GM18526 (cell line): Measurements from ENCODE around the gene CNIH3.

Experiments used
- POLR2A ChIP-seq: IDR thresholded peaks from 3 replicates; pipeline ENCODE4 v1.6.1; 2011; ENCODE audit not compliant: insufficient read length; ENCODE audit errors: extremely low read depth

Gene CNIH3

DNA sequence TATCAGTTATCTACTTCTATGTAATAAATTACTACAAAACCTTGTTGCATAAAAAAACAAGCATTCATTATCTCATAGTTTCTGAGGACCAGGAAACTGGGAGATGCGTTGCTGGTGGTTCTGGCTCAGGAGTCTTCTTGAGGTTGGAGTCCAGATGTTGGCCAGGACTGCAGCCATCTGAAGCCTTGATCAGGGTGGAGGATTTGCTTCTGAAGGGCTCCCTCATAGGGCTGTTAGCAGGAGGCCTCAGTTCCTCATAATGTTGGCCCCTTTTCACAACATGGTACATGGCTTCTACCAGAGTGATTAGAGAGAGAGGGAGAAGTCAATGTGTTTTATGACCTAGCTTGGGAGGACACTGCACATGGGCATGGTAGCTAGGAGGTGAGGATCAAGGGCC, 137.4 kb downstream of the CNIH3 start:
- TF ChIP-seq POLR2A = no peak

DNA sequence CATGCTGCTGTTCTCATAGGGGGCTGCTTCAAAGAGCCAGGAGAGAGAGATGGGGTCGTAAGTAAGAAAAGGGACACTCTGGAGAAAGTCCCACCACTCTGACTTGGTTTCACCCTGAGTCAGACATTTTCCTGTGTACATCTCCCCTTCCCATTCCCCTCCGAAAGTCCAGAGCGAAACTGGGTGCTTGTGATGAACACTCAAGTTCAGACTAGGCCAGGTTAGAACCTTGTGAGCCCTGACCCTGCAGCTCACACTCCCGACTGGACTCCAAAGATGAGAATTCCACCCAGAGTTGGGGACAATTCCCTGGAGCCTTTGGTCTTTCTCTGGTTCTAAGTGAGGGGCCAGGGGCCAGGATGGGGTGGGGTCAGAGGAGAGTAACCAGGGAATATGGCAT, 139.5 kb downstream of the CNIH3 start:
- no peak for TF ChIP-seq POLR2A

DNA sequence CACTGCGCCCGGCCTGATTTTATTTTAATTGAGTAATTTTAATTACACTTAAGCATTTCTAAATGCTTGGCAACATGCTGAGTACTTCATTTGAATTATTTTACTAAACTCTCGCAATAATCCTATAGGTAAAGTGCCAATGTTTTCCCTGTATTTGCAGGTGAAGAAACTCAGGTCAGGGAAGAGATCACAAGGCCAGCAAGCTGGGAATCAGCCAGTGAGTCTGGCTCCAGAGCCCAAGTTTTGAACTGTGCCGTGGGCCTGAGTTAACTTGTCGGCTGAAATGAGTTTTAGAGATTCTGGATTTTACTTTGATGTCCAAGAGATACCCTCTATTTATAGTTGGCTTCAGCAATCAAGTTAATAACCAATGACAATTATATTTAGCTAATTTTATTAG, 141.4 kb downstream of the CNIH3 start:
- TF ChIP-seq POLR2A = no peak

DNA sequence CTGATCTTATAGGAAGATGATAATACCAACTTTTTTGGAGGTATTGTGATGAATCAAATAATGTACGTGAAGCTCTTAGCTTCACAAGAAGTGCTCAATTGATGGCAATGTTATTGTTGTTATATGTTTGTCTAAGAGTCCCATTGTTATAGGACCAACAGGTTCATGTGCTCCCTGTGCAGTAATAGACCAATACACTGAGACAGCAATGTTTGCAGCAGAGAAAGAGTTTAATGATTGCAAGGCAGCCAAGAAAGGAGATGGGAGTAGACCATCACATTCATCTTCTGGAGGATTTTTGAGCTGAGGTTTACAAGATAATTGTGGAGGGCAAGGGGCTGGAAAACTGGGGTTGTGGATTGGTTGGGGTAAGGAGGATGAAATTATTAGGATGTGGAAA, 143.0 kb downstream of the CNIH3 start:
- no peak for TF ChIP-seq POLR2A

DNA sequence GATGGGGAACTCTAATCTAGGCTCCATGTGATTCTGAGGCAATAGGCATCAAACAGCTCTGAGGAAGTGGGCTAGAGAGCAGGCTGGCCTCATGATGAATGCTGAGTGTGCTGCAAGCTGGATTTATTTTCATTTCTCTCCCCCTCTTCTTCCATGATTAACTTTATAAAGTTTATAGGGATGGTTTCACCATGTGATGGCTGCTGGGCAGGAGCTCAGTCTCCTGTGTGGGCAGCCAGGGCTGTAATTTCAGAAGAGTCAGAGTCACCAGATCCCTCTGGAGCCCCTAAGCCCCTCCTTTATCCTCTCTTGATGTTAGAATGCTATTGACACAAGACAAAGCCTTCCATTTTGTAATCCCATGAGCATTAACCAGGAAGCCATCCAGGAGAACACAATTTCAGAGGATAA, 143.6 kb downstream of the CNIH3 start:
- no peak for TF ChIP-seq POLR2A

DNA sequence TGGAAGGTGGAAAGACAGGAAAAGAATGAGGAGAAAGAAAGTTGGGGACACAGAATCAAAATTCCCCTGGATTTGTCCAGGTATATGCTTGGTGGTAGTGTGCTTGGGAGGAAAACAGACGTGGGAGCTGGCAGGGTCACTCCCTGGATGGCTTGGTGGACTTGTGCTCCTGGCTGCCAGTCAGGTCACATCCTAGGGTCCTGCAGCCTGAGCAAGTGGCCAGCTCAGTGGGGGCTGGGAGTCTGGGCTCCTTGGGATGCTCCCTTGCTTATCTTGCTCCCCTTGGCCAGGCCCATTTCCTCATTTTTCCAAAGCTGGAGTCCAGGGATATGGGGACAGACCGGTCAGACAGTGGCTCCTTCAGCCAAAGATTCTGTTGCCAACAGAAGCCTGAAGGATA, 144.0 kb downstream of the CNIH3 start:
- TF ChIP-seq POLR2A = no peak

DNA sequence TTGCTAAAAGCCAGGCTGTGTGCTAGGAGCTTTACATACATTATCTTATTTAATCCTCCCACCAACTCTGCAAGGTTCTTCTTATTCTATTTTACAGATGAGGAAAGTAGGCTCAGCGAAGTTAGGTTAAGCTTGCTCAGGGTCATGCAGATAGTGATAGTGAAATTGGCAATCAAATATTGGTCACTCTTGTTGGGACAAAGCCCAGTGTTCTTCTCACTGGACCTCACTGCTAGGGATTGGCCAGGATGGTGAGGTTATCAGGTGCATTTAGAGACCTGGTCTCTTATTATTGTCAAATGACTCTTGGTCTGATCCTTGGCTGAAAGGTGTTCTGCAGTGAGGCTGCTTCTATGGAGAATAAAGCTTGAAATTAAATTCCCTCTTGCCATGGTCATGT, 145.1 kb downstream of the CNIH3 start:
- TF ChIP-seq POLR2A = no peak

DNA sequence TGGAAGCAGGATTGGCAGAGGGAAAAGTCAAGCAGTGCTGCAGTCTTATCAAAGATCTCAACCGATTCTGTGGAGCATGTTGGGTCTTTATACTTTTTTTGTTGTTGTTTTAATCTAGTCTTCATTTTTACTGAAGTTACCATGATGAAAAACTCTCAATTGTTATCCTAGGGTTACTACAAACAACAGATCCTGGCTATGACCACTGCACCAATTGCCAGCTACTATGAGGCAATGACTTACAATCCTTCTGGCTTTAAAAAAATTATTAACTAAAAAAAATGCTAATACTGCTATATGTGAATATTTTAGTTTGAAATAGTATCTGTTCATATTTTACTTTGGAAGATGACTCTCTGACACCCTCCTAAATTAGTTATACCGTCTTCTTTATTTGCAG, 145.9 kb downstream of the CNIH3 start:
- TF ChIP-seq POLR2A = no peak

DNA sequence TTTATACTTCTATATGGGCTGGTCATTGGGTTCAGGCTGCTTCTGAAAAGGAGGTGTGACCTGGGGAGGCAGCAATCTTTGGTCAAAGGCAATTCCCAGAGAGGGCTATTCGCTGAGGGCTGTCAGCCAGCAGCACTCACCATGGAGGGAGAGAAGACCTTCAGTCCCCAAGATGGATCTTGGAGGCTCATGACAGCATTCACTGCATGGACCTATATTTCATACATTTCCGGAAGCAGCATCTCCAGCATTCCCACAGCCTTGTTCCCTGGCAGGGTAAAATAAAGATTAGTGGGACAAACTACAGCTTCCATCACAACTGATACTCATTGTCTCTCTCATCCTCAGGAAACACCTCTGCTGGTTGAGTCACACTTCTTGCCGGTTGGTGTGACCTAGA, 146.6 kb downstream of the CNIH3 start:
- no peak for TF ChIP-seq POLR2A

DNA sequence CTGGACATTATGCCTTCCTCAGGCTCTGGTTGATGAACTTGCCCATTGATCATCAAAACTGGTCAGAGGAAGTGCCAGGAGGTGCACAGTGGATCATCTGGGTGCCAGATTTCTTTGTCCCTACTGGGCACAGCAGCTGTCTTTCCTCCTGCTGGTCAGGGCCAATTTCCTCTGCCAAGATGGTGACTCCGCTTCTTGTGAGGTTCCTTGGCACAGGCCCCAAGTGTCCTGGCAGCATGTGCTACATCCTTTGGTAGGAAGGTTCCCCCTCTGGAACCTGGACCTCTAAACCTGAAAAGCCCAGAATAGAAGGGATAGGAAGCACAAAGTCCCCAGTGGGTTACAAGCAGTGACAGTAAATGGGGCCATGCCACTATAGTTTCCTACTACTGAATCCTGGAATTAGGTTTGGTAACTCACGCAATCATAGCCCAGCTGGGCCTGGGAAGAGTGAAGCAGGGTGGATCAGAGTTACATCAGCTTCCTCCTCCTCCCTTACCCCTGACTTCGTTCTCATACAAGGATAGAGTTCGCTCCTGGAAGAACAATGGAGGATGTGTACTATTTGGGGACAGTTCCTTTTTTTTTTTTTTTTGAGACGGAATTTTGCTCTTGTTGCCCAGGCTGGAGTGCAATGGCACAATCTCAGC, 147.1 kb downstream of the CNIH3 start:
- no peak for TF ChIP-seq POLR2A

DNA sequence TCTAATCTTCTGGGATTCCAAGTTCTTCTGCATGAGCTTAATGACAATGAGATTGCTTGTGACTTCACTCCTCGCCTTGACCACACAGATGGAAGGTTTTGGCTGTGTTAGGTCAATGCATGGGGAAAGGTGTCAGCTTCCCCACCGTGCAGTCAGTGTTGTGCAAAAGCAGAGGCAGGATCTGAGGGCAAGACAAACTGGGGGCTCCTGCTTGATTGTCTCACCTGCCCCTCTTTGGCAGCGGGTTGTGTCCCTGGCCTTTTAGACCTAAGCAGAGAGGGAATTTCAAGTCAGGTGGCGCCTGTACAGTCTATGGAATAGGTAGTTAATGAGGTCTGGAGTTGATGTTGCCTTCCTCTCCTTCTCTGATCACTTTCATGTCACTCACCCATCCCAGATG, 150.1 kb downstream of the CNIH3 start:
- no peak for TF ChIP-seq POLR2A

DNA sequence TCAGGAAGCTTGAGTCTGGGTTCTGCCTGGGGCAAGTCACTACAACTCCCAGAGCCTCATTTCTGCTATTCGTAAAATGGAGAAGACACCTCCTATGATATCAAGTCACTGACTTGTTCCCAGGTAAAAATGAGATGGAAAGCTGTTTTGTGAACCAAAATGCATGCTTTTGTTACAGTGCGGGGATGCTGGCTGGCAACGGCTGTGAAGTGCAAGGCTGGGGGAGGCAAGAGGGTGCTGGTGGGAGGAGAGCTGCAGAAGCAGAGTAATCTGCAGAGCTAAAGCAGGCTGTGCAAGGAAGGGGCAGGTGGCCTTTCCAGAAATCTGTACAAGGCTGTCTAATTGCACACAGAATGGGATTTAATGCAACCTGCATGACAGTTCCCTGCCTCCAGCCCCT, 150.9 kb downstream of the CNIH3 start:
- no peak for TF ChIP-seq POLR2A

DNA sequence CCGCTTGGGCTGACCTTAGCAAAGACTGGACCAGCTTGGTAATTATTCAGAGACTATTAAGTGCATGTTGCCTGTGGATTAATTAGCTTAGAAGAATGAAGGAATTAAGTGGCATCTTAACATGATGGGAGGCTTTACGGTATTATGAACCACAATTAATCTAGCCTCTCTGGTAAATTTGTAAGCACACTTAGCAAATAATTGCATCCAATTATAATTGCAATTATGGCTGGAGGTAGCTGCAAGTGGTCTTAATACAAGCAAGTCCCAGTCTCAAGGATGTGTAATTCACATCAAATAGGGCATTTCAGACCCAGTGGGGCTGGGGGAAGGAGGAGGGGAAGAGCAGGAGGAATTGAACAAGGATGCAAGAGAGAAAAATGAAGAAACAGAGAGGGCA, 151.6 kb downstream of the CNIH3 start:
- TF ChIP-seq POLR2A = no peak

DNA sequence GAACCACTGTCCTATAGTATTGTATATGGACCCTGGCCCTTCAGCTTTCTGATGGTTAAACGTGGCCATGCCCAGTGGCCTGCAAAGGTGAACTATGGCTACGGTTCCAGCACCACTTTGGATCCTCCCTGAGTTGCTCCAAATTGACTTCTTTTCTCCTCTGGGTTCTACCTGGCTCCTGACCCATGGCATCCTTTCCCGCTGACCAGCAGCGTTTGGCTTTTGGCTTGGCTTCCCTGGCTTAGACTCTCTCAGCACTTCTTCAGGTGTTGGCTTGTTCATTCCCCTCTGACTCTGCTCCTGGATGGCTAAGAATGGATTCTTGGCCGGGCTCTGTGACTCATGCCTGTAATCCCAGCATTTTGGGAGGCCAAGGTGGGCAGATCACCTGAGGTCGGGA, 152.9 kb downstream of the CNIH3 start:
- TF ChIP-seq POLR2A = no peak

DNA sequence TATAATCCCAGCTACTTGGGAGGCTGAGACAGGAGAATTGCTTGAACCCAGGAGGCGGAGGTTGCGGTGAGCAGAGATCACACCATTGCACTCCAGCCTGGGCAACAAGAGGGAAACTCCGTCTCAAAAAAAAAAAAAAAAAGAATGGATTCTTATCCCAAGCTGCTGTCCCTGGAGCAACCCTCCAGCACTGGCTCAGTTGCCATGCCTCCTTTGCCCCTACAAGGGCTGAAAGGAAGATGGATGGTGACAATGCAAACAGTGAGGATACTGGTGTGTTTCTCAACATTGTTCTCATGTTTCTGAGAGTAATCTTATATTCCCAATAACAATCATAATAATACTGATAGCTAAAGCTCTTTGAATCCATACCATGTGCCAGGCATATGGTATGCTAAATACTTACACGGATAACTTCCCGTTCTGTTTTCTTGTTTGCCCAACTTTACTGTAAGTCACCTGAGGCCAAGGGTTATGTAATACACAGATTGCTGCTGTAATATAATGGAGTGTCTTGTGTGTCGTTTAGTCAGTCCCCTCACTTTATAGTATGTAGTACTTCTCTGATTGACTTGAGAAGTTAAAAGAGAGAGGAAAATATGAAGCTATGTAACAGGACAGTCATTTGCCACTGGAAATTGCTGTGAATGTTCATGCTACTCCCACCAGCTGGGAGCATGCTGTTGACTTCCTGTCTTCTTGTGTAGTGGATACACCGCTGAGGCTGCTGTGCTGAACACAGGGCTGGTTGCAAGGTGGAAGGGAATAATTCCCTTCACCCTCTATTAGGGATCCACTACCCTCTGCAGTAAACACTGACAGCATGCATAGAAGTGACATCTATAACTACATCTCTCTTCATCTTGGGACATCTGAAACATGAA, 153.6 kb downstream of the CNIH3 start:
- TF ChIP-seq POLR2A = no peak

DNA sequence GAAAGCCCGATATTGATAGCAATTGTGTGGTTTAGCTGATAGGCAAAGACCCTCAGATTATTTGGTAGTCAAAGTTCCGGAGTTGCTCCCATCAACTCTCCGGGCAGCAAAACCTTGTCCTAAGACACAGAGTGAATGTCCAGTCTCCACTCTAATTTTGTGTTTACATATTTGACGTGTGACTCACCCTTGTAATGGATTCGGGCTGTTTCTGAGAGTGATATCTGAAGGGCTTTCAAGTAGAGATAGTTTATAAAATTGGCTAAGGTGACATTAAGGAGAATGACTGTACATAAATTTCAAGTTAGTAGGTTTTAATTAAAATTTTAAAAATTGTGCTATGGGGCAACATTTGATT, 154.2 kb downstream of the CNIH3 start:
- no peak for TF ChIP-seq POLR2A

DNA sequence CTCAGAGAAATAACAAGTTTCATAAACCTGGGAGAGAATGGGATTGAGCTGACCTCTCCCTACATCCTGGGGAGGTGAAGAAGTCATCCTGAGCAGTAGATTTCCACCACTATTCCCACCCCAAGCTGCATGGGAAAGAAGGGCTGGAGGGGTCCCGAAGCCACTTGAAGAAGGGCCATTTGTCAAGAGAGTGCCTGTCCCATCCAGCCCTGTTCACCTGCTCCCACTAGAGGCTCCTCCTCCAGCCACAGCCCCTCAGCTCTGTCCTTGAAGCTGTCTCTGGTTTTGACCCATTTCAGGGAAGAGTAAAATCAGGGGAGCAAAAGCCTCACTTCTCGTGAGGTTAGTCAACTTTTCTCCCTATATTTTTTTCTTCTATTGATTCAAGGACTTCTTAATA, 157.5 kb downstream of the CNIH3 start:
- TF ChIP-seq POLR2A = no peak
